Activated CD8-positive, alpha-beta memory T cell treated with anti-CD3 and anti-CD28 coated beads for 24 hours (primary cell): ENCODE results near the gene PCDH10.
A peak's percentile ranks its signal among the peaks of the same experiment; 100 is the strongest.

ENCODE experiments used
- DNase-seq: peaks from one replicate; pipeline ENCODE4 v3.0.0-alpha.2; 2020

The PCDH10 gene, protein sequence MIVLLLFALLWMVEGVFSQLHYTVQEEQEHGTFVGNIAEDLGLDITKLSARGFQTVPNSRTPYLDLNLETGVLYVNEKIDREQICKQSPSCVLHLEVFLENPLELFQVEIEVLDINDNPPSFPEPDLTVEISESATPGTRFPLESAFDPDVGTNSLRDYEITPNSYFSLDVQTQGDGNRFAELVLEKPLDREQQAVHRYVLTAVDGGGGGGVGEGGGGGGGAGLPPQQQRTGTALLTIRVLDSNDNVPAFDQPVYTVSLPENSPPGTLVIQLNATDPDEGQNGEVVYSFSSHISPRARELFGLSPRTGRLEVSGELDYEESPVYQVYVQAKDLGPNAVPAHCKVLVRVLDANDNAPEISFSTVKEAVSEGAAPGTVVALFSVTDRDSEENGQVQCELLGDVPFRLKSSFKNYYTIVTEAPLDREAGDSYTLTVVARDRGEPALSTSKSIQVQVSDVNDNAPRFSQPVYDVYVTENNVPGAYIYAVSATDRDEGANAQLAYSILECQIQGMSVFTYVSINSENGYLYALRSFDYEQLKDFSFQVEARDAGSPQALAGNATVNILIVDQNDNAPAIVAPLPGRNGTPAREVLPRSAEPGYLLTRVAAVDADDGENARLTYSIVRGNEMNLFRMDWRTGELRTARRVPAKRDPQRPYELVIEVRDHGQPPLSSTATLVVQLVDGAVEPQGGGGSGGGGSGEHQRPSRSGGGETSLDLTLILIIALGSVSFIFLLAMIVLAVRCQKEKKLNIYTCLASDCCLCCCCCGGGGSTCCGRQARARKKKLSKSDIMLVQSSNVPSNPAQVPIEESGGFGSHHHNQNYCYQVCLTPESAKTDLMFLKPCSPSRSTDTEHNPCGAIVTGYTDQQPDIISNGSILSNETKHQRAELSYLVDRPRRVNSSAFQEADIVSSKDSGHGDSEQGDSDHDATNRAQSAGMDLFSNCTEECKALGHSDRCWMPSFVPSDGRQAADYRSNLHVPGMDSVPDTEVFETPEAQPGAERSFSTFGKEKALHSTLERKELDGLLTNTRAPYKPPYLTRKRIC

DNA sequence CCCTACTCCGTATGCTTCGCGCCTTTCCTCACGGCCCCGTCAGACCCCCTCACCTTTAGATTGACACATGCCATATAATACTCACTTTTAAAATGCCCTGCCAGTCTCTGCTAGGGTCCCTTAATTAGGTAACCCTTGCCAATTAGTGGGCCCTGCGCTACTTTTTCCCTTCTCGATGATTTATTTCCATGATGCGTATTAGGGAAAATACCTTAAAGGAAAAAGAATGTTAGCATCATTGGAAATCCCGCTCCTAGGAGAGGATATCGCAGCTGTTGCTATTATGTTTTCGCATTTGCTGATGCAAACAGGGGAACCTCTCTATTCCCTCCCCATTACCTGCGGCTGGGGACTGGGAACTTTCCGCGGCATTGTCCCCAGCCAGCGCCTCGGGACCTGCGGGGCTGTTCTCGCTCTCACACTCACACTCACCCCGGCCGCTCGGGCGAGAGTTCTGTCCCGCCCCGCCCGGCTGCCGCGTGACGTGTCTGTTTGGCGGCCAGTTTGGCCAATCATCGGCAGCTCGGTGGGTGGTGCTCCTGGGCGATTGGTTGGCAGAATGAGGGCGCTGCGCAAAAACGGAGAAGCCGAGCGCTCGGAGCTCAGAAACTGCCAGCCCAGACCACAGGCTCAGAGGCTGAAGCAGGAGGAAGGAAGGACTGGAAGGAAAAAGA lies at the start of gene PCDH10:
Gene PCDH10 (plus strand): TSS at position 605 of the 674 bp plus-strand sequence. CDS start 847 bp downstream, outside the sequence.
- peak; percentile 65 for DNase-seq

GRCh38 chr4:133102043-133102442 lies 47.1 kb upstream of the PCDH10 start:
- DNase-seq = no peak

DNA sequence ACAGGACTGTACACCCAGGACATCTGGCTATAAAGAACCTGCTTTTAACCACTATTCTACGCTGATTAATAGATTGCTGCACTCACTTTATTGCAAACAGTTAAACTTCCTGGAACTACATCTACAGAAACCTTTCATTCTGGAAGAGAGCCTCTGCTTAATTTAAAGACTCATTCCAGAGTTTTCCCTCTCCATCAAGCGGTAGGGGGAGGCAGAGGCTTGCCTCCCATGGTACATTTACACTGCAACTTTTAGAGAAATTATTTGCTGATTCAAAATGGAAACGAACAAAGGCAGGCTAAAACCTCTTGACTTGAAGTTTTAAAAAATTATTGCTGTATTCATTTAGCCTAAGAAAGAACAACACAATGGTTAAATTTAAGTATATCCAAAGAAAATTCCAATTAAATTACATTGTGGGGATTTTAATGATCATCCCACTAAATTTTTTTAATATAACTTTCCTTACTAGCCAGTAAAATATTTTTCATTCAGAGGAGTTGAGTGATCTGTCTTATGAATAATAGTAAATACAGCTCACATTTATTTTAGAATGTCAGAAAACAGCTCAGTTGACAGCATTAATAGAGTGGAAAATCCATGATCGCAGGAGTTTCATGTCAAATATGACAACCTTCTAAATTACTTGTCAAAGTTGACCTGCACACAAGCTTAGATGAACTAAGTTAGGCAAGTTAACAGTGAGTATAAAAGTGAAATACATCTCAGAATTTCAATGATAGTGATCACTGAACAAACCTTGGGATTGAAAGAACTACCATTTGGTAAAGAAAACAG lies 46.3 kb upstream of the PCDH10 start:
- no peak for DNase-seq

- no peak for DNase-seq
Observed at GRCh38 chr4:133112641-133113040, 36.5 kb upstream of the PCDH10 start.

DNA sequence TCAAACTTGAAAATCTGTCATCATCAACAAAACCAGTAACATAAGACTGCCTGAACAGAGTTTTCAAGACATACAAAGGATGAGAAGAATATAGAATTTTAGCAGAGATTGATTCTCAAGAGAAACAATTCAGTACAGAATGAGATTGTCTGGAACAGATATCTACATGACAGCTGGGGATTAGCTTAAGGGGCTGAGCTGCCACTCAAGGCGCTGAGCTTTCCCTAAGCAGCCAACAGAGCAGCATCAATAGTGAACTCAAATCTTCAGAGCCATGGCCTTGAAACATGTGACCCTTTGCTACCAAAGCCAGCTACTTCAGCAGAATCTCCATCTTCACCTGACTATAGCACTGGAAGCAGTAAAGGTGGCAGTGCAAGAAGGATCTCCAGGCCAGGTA lies 24.3 kb upstream of the PCDH10 start:
- no peak for DNase-seq

GRCh38 chr4:133127500-133127899 lies 21.6 kb upstream of the PCDH10 start:
- DNase-seq = no peak

GRCh38 chr4:133129237-133129636 lies 19.9 kb upstream of the PCDH10 start:
- no peak for DNase-seq

- no peak for DNase-seq
Observed at GRCh38 chr4:133130171-133130570, 18.9 kb upstream of the PCDH10 start.

DNA sequence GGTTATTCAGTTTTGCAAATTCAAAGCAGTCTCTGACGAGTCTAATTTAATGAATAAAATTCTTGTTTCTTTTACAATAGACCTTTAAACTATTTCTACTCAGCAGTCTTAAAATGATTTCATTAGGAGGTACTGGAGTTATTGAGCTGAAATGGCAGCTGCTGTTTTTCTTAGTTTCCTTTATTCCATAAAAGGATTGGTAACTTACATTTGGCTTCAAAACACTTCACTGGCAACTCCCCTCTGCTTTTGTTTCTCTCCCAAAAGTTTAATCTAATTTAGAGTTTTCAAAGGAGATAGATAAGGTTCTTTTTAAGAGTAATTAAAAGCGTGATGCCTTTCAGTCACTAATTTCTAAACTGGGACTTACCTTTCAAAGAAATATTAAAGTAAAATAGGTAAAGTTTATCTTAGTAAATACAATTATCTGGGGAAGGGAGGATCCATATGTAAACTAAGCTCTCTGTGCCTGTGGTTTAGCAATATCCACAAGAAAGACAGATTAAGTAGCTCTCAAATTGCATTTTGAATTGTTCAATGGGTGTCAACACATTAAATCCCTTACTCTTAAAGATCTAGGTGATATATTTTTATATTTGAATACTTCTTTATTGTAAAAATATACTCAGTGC lies 17.1 kb upstream of the PCDH10 start:
- DNase-seq = no peak

GRCh38 chr4:133136833-133137232 lies 12.3 kb upstream of the PCDH10 start:
- no peak for DNase-seq

DNA sequence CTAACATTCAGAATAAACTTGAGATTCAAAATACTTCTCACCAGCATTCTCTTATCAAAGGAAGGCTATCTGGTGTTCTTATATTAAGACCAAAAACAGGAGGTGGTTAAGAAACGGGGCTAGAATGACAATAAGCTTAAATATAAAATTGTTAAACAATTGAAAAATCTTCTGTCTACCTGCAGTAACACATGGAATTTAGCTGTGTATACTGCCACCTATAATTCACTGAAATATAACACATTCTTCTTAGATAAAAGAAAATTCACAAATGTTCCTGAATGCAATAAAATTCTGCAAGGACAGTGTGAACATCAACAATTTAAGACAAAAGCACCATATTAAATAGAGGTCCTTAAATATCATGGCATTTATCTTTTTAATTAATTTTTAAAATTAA lies 11.5 kb upstream of the PCDH10 start:
- DNase-seq = no peak

GRCh38 chr4:133143775-133144430 lies 5.2 kb upstream of the PCDH10 start:
- no peak for DNase-seq

- DNase-seq = no peak
Observed at GRCh38 chr4:133145241-133145640, 3.9 kb upstream of the PCDH10 start.

GRCh38 chr4:133145758-133146573 lies 3.1 kb upstream of the PCDH10 start:
- DNase-seq = no peak

DNA sequence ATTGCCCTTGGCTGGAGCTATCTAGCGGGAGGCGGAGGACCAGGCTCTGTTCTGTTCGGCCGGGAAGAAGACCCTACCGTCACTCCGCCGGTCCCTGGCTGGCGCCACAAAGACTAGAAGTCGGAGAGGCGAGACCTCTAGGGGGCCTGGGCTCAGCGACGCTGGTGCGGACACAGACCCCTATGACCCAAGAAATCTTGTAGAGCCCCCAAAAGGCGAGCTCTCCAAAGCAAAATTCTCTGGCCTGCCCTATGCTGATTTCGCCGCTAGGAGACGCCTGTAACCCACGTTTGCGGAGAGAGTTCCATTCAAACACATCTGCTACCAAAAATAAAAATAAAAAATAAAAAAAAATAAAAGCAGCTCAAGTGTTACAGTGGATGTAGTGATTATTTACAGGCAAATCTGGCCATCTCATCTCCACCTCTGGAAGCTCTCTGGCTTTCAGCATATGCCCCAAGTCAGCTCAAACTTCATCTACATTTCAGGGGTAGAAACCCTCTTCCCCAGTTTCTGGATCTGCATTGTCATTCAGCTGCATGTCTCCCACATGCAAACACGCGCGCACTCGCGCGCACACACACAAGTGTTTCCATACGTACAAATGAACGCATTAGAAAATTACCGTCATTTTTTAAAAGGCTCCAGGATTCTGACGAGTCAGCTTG lies 2.4 kb upstream of the PCDH10 start:
- no peak for DNase-seq

DNA sequence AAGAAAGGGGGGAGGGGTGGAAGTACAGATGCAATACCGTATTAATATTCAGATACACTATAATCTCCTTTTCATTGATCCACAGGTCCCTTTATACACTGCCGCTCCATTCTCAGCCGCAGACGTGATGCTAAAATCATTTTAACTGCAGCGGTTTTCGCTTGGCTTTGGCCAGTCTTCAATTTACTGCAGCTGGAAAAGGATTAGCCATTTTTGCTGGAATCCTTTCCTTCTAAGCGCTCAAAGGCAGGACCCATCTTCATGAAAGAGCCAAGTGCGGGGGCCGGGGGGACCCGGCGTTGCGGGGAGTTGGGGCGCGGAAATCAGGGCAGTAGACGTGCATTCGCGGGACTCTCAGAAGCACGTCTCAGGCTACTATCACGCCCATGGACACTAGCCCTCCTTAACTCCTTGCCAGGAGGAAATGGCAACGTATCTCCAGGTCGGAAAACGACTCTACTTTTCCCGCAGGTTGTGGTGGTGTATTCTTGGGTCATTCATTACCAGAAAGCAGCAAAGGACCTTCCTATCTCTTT lies 1.7 kb upstream of the PCDH10 start:
- DNase-seq = no peak

DNA sequence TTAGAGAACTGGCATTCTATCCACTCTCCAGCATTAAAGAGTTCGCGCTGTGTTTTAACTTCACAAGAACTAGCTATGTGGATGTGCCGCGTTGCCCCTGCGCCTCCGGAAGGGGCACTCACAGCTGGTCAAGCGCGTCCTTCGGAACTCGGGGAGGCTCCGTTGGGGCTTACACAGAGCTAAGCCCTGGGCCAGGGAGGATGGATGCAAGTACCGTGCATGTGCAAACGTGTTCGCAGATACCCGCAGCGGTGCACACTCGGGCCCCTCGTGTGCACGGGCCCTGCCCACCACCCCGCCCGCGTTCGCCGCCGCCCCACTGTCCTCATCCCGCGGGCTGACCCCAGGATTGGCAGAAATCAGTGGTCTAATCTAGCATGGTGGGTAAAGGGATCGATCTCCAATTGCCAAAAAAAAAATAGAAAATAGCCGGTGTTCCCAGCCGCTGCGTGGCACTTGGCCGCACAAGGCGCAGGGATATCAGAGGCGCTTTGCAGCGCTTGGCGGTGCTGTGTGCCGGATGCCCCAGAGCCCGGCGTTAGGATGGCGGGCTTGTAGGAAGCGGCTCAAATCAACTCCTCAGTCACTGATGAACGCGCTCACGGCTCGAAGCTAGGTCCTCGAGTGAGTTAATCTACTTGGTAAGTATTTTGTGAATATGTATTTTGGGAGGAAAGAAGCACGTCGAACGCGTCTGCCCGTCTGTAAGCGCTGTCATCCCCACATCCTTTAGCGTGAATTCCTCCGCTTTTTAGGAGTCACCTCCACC lies 989 bp upstream of the PCDH10 start:
- peak; percentile 47 for DNase-seq

DNA sequence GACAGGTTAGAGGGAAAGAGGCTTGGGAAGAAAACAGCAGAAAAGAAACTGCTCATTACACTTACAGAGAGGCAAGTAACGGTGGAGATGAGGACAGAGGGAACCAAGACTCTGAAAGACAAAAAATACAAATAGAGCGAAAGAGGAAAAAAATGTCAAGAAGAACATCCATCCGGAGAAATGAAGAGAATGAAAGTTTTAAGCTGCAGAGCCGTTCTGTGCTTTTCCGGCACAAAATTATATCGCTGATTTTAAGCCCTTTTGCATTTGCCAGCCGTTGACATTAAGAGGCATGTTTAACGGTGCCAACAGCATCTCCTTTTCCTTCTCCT lies 236 bp downstream of the PCDH10 start:
- no peak for DNase-seq
